Measurements from ENCODE around the gene KCNQ4. TPM values are rescaled to one million over a fixed set of nuclear protein-coding genes. Genes with fewer than 3 reads are reported as not detected.

KCNQ4 gene
- total RNA-seq, 1 experiment from 2014 or later = not detected

DNA sequence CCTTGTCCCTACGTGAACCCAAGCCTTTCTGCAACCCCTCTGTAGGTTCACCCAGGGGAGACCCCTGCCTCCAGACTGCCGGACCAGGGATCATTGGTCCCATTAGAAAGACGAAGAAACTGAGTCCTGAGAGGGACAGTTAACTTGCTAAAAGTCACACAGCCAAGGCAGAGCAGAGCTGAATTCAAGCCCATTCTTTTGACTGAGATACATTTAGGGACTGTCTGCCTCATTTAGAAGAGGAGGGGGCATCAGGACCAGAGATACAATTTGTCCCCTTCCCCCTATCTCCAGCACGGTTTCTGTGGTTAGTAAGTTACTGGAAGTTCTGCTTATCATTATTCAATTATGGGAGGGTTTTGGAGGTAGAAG is 19.1 kb downstream of the KCNQ4 start:
- no peaks in the 10 kb centered on the region for H3K4me1 Mint-ChIP-seq (ENCODE audit: insufficient read depth, unreplicated experiment)
- no peak overlapping the region for H3K27ac Mint-ChIP-seq (ENCODE audit: low read depth, unreplicated experiment)
- no peak for DNase-seq (ENCODE audit: unreplicated experiment)
- intact Hi-C loops (cut with micrococcal nuclease) = no loop called here
- no TSS peak for BruUV-seq (replicated peaks)
- TF ChIP-seq, protein P1, sequence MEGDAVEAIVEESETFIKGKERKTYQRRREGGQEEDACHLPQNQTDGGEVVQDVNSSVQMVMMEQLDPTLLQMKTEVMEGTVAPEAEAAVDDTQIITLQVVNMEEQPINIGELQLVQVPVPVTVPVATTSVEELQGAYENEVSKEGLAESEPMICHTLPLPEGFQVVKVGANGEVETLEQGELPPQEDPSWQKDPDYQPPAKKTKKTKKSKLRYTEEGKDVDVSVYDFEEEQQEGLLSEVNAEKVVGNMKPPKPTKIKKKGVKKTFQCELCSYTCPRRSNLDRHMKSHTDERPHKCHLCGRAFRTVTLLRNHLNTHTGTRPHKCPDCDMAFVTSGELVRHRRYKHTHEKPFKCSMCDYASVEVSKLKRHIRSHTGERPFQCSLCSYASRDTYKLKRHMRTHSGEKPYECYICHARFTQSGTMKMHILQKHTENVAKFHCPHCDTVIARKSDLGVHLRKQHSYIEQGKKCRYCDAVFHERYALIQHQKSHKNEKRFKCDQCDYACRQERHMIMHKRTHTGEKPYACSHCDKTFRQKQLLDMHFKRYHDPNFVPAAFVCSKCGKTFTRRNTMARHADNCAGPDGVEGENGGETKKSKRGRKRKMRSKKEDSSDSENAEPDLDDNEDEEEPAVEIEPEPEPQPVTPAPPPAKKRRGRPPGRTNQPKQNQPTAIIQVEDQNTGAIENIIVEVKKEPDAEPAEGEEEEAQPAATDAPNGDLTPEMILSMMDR (IDR thresholded peaks at IDR 0.05; ENCODE audit: unreplicated experiment) = no peak
- no peaks in the 10 kb centered on the region for H3K9me3 Mint-ChIP-seq (ENCODE audit: unreplicated experiment)
- ChIA-PET CTCF (no interaction called here), POLR2A (no interaction called here)
- H3K36me3 Mint-ChIP-seq (ENCODE audit: insufficient read depth, unreplicated experiment) = no peaks in the 10 kb centered on the region
- H3K27me3 Mint-ChIP-seq (ENCODE audit: insufficient read depth, unreplicated experiment) = peaks cover 19% of the 10 kb centered on the region
- H3K4me3 Mint-ChIP-seq (ENCODE audit: unreplicated experiment) = peak overlapping the region; percentile 28

- no TSS peak for BruUV-seq (replicated peaks)
- H3K4me1 Mint-ChIP-seq (ENCODE audit: insufficient read depth, unreplicated experiment) = no peaks in the 10 kb centered on the region
- peaks cover 23% of the 10 kb centered on the region for H3K27me3 Mint-ChIP-seq (ENCODE audit: insufficient read depth, unreplicated experiment)
- CTCF ChIA-PET = interaction anchor here (1.2 kb wide), 1 partner anchor 72 kb away, joined by 3 read pairs; no protein-coding TSS in a partner anchor
- TF ChIP-seq, protein P1 (IDR thresholded peaks at IDR 0.05; ENCODE audit: unreplicated experiment) = no peak
- no peak for DNase-seq (ENCODE audit: unreplicated experiment)
- no peak overlapping the region for H3K4me3 Mint-ChIP-seq (ENCODE audit: unreplicated experiment)
- H3K36me3 Mint-ChIP-seq (ENCODE audit: insufficient read depth, unreplicated experiment) = no peaks in the 10 kb centered on the region
- intact Hi-C loops (cut with micrococcal nuclease) = no loop called here
- POLR2A ChIA-PET = interaction anchor here (0.5 kb wide), 1 partner anchor 271 kb away, joined by 3 read pairs; no protein-coding TSS in a partner anchor
- no peak overlapping the region for H3K27ac Mint-ChIP-seq (ENCODE audit: low read depth, unreplicated experiment)
- H3K9me3 Mint-ChIP-seq (ENCODE audit: unreplicated experiment) = no peaks in the 10 kb centered on the region
Measured at GRCh38 chr1:40803447-40803846, 19.9 kb downstream of the KCNQ4 start.

DNA sequence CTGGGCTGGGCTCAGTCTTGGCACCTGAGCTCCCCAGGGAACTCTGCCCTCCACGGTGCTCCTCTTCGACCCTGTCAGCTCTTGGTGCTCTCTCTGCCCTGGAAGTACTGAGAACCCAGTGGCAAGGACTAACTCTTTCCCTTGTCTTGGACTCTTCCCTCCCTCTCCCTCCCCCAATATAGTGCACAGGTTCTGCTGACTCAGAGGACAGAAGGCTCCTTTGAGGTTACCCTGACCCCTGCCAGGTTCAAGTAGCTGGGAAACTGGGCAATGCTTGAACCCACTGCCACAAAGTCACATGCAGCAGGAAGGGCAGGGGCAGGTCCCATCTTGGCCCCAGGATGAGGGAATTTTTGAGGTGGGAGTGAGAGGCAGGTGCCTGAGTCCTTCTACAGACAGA is 20.3 kb downstream of the KCNQ4 start:
- TF ChIP-seq, protein P1 (IDR thresholded peaks at IDR 0.05; ENCODE audit: unreplicated experiment) = no peak
- CTCF ChIA-PET = interaction anchor here (0.6 to 1.2 kb wide), 3 partner anchors 44 to 72 kb away, joined by 3 read pairs; no protein-coding TSS in a partner anchor
- intact Hi-C loops (cut with micrococcal nuclease) = no loop called here
- BruUV-seq (replicated peaks) = no TSS peak
- H3K4me3 Mint-ChIP-seq (ENCODE audit: unreplicated experiment) = no peak overlapping the region
- POLR2A ChIA-PET = no interaction called here
- no peak overlapping the region for H3K27ac Mint-ChIP-seq (ENCODE audit: low read depth, unreplicated experiment)
- H3K27me3 Mint-ChIP-seq (ENCODE audit: insufficient read depth, unreplicated experiment) = peaks cover 27% of the 10 kb centered on the region
- no peaks in the 10 kb centered on the region for H3K4me1 Mint-ChIP-seq (ENCODE audit: insufficient read depth, unreplicated experiment)
- no peaks in the 10 kb centered on the region for H3K9me3 Mint-ChIP-seq (ENCODE audit: unreplicated experiment)
- no peak for DNase-seq (ENCODE audit: unreplicated experiment)
- H3K36me3 Mint-ChIP-seq (ENCODE audit: insufficient read depth, unreplicated experiment) = no peaks in the 10 kb centered on the region

GRCh38 chr1:40806240-40806639 is 22.7 kb downstream of the KCNQ4 start:
- Mint-ChIP-seq H3K27me3 (ENCODE audit: insufficient read depth, unreplicated experiment) (peaks cover 48% of the 10 kb centered on the region), H3K27ac (ENCODE audit: low read depth, unreplicated experiment) (no peak overlapping the region), H3K9me3 (ENCODE audit: unreplicated experiment) (no peaks in the 10 kb centered on the region), H3K36me3 (ENCODE audit: insufficient read depth, unreplicated experiment) (no peaks in the 10 kb centered on the region), H3K4me3 (ENCODE audit: unreplicated experiment) (no peak overlapping the region), H3K4me1 (ENCODE audit: insufficient read depth, unreplicated experiment) (no peaks in the 10 kb centered on the region)
- ChIA-PET CTCF (interaction anchor here (1.0 to 1.1 kb wide), 2 partner anchors 19 to 32 kb away, joined by 3 read pairs; no protein-coding TSS in a partner anchor), POLR2A (no interaction called here)
- DNase-seq (ENCODE audit: unreplicated experiment) = no peak
- TF ChIP-seq, protein P1 (IDR thresholded peaks at IDR 0.05; ENCODE audit: unreplicated experiment) = no peak
- intact Hi-C loops (cut with micrococcal nuclease) = no loop called here
- BruUV-seq (replicated peaks) = no TSS peak

Measured in MCF 10A (cell line).